GM12878 (cell line): Measurements from ENCODE around the gene BANP. TPM values are rescaled to one million over a fixed set of nuclear protein-coding genes. Genes with fewer than 3 reads are reported as not detected.

Source experiments
- ATAC-seq: fragments of 200-7000 bp; cut with Tn5 transposase; 3 replicates; pipeline ENCODE4 v1.9.1; 2020; ENCODE audit warnings: mild to moderate bottlenecking, moderate library complexity
- BruUV-seq: library from RNA; stranded (reverse); fragments of 400-500 nt; replicated peaks from 2 replicates; lab custom pipeline; 2021; lab: Mats Ljungman, UMichigan
- CTCF ChIA-PET: fragments of 300-600 bp; sonication (Branson Sonifier 250); formaldehyde crosslinking; extraction: SDS; loops from one replicate; lab custom pipeline; 2021; ENCODE audit warnings: inconsistent platforms; lab: Yijun Ruan, JAX
- POLR2A ChIA-PET: fragments of 350-600 bp; formaldehyde crosslinking; extraction: SDS; loops from one replicate; lab custom pipeline; 2021; ENCODE audit warnings: inconsistent platforms; lab: Charles Lee
- RAD21 ChIA-PET: fragments of 300-600 bp; sonication (Branson Sonifier 250); formaldehyde crosslinking; loops from one replicate; lab custom pipeline; 2023; ENCODE audit warnings: antibody characterized with exemption; ENCODE audit not compliant: unreplicated experiment; lab: Charles Lee
- SMC1A ChIA-PET: fragments of 300-600 bp; sonication (Branson Sonifier 250); formaldehyde crosslinking; loops from one replicate; lab custom pipeline; 2023; ENCODE audit not compliant: unreplicated experiment, uncharacterized antibody; lab: Charles Lee
- DNase-seq: peaks from one replicate; pipeline ENCODE4 v3.0.0-alpha.2; 2011; ENCODE audit warnings: low read depth, low spot score
- FAIRE-seq: peaks from 3 replicates; lab custom pipeline; 2011; peaks lifted over from hg19 to GRCh38; lab: Jason Lieb, UNC
- H2AFZ ChIP-seq: 2 replicates; pipeline ENCODE4 v1.6.0; 2011; ENCODE audit warnings: low read depth, low read length, control low read depth; ENCODE audit not compliant: control insufficient read depth
- H3K27ac ChIP-seq: 2 replicates; pipeline ENCODE4 v1.5.1; 2011; ENCODE audit warnings: control low read depth; ENCODE audit not compliant: control insufficient read depth, insufficient read depth
- H3K27me3 ChIP-seq, 2 experiments: replicated peaks in 1 of 2; 2 replicates each; pipeline versions ENCODE4 v1.6.0 to v1.6.1; 2011; ENCODE audit warnings: low read length in 1 of 2; ENCODE audit not compliant: control insufficient read depth in 2 of 2, insufficient read depth in 2 of 2
- H3K36me3 ChIP-seq, 2 experiments: 2 replicates each; pipeline ENCODE4 v1.5.1; 2011; ENCODE audit warnings: low read length in 1 of 2; ENCODE audit not compliant: control insufficient read depth in 2 of 2, insufficient read depth in 2 of 2
- H3K4me1 ChIP-seq: 2 replicates; pipeline ENCODE4 v1.6.1; 2011; ENCODE audit warnings: mild to moderate bottlenecking, low read length, moderate library complexity, mixed read lengths; ENCODE audit not compliant: control insufficient read depth, insufficient read depth
- H3K4me2 ChIP-seq: 2 replicates; pipeline ENCODE4 v1.6.0; 2011; ENCODE audit warnings: control low read depth; ENCODE audit not compliant: control insufficient read depth, insufficient read depth
- H3K4me3 ChIP-seq: fragments of 200-600 bp; sonication (generic); 2 replicates; pipeline ENCODE4 v1.5.1; 2016
- H3K79me2 ChIP-seq: 2 replicates; pipeline ENCODE4 v1.6.0; 2011; ENCODE audit warnings: low read length; ENCODE audit not compliant: control insufficient read depth, insufficient read depth
- H3K9ac ChIP-seq: 2 replicates; pipeline ENCODE4 v1.8.0; 2011; ENCODE audit warnings: low read length, control low read depth, mixed read lengths; ENCODE audit not compliant: control insufficient read depth, insufficient read depth
- H3K9me3 ChIP-seq: replicated peaks from 3 replicates; pipeline ENCODE4 v1.5.1; 2011; ENCODE audit warnings: mild to moderate bottlenecking, low read length; ENCODE audit not compliant: control insufficient read depth, insufficient read depth
- H4K20me1 ChIP-seq: 2 replicates; pipeline ENCODE4 v1.6.0; 2011; ENCODE audit not compliant: control insufficient read depth, insufficient read depth
- BHLHE40 ChIP-seq, 2 experiments: fragments of 450-650 bp in 1 of 2; IDR thresholded peaks; 2 replicates each; pipeline ENCODE4 v1.6.1; 2011 to 2017; ENCODE audit warnings: low read depth in 2 of 2, borderline replicate concordance in 1 of 2, improper control_type of control experiment in 1 of 2, low read length in 1 of 2, mild to moderate bottlenecking in 1 of 2
- POLR2A ChIP-seq: IDR thresholded peaks from 2 replicates; pipeline ENCODE4 v1.6.1; 2011; ENCODE audit warnings: low read depth, mild to moderate bottlenecking, low read length
- POLR2AphosphoS2 ChIP-seq: IDR thresholded peaks from 2 replicates; pipeline ENCODE4 v1.6.1; 2011; ENCODE audit warnings: low read depth, mild to moderate bottlenecking, low read length, improper control_type of control experiment, moderate library complexity
- POLR2AphosphoS5 ChIP-seq: IDR thresholded peaks from 2 replicates; pipeline ENCODE4 v1.6.1; 2011; ENCODE audit warnings: mild to moderate bottlenecking, low read length, inconsistent platforms
- RELA ChIP-seq: fragments of 450-650 bp; IDR thresholded peaks from 2 replicates; pipeline ENCODE4 v1.8.0; 2014; ENCODE audit warnings: borderline replicate concordance; ENCODE audit not compliant: partially characterized antibody
- SPI1 ChIP-seq: IDR thresholded peaks from 2 replicates; pipeline ENCODE4 v1.6.1; 2011; ENCODE audit warnings: low read depth, mild to moderate bottlenecking, low read length, moderate library complexity, borderline replicate concordance; ENCODE audit not compliant: insufficient read depth
- TARDBP ChIP-seq: IDR thresholded peaks from 2 replicates; pipeline ENCODE4 v1.6.1; 2016; ENCODE audit warnings: borderline replicate concordance
- WGBS: methylation state at CpG from one replicate; pipeline ENCODE4 v1.1.6; 2016; ENCODE audit warnings: low lambda C conversion rate; ENCODE audit not compliant: insufficient replicate concordance, insufficient coverage; ENCODE audit errors: missing lambda C conversion rate; 5-methylcytosine and 5-hydroxymethylcytosine counted together
- in situ Hi-C: fragments of 300-500 bp; cut with MboI; formaldehyde crosslinking; loops from 9 replicates; pipeline ENCODE4 v1.14.3; 2018; ENCODE audit warnings: mixed read lengths
- intact Hi-C: fragments of 100-400 bp; cut with micrococcal nuclease; formaldehyde crosslinking; loops from one replicate; pipeline ENCODE4 v1.14.2; 2022; ENCODE audit not compliant: unreplicated experiment
- polyA plus RNA-seq, 11 experiments: library from polyadenylated mRNA; depleted of rRNA in 4 of 11; unstranded in 6 of 11; stranded (reverse) in 5 of 11; fragments of >200 nt; fragmentation: Nextera tagmentation in 4 of 11; fragmentation: Illumina TruSeq in 1 of 11; extraction: Ambion mirVana in 4 of 11; extraction: Trizol in 1 of 11; gene quantifications; 1 replicate in 1 of 11; 2 replicates in 10 of 11; pipeline versions ENCODE4 v1.2.1 to v1.2.3, GENCODE V29; 2011 to 2016; ENCODE audit warnings: inconsistent platforms in 2 of 11, missing spikeins in 2 of 11, low read depth in 1 of 11
- total RNA-seq, 4 experiments: library from RNA; depleted of rRNA in 3 of 4; stranded (reverse); fragments of >200 nt in 3 of 4; fragmentation: Illumina TruSeq in 1 of 4; extraction: Trizol in 1 of 4; gene quantifications; 2 replicates each; pipeline versions ENCODE4 v1.2.1 to v1.2.3, GENCODE V29; 2013 to 2021

BANP gene
- total and polyA plus RNA-seq, 10 of the 15 experiments (the other 5 are each of a cell fraction or from before 2014, with no cell fraction given): 3.9 to 21.9 (median 12.2) TPM

GRCh38 chr16:87953308-87954215 is 2.3 kb downstream of the BANP start:
- Histone ChIP-seq H3K9ac (peak overlapping the region; percentile 41; the same call in 1 of the 2 replicates), H3K4me3 (peak overlapping the region; percentile 45; the same call in 1 of the 2 replicates), H3K27ac (peak overlapping the region; percentile 60)
- ATAC-seq: no peak
- FAIRE-seq: no peak
- POLR2A ChIA-PET: interaction anchor here (0.6 to 1.4 kb wide), 4 partner anchors 16 to 146 kb away, joined by 3 to 5 read pairs (median 3); no protein-coding TSS in a partner anchor
- no peak for TF ChIP-seq BHLHE40 (IDR thresholded peaks at IDR 0.05; ENCODE audit: borderline replicate concordance in 1 of 2, low read depth in 2 of 2, low read length in 1 of 2)
- peak; percentile 20; the same call in 1 of the 2 replicates for TF ChIP-seq SPI1
- 0 out of 2 replicates have a peak, but pooled peaks have one; percentile 12 for TF ChIP-seq POLR2A
- no peak for TF ChIP-seq TARDBP
- no peak for TF ChIP-seq RELA
- TF ChIP-seq POLR2AphosphoS2: peak; percentile 43; the same call in 1 of the 2 replicates
- TF ChIP-seq POLR2AphosphoS5: peak; percentile 46; the same call in 1 of the 2 replicates
- TF ChIP-seq, all 136 proteins: peak for 4
- intact Hi-C loops (loop anchor here (5.0 to 10.0 kb wide), 2 partner anchors 91 to 176 kb away; no protein-coding TSS in a partner anchor), in situ Hi-C loops (loop anchor here (25.0 kb wide), 1 partner anchor 484 kb away; no protein-coding TSS in a partner anchor)
- ChIA-PET SMC1A (interaction anchor here (0.6 to 1.6 kb wide), 2 partner anchors 175 to 1848 kb away, joined by 4 to 5 read pairs; no protein-coding TSS in a partner anchor), RAD21 (interaction anchor here (1.2 kb wide), 1 partner anchor 175 kb away, joined by 5 read pairs; no protein-coding TSS in a partner anchor), CTCF (interaction anchor here (1.0 to 1.8 kb wide), 5 partner anchors 9 to 185 kb away, joined by 3 to 5 read pairs (median 4); no protein-coding TSS in a partner anchor)
- BruUV-seq: TSS peak; percentile 55
- Histone ChIP-seq H3K4me1 (peaks cover 28% of the 10 kb centered on the region), H3K36me3 (peaks cover 0 to 8% of the 10 kb centered on the region in 2 experiments; a peak in 1 of 4 replicates), H3K9me3 (no peaks in the 10 kb centered on the region), H3K79me2 (peaks cover 65% of the 10 kb centered on the region), H3K27me3 (no peaks in the 10 kb centered on the region), H4K20me1 (no peaks in the 10 kb centered on the region), H2AFZ (no peak overlapping the region), H3K4me2 (peak overlapping the region; percentile 83)
- WGBS: 67% methylated on average over 15 of the region's 15 CpGs
- no peak for DNase-seq
